ENCODE data around the gene ELAVL1. TPM values are rescaled to one million over a fixed set of nuclear protein-coding genes. Genes with fewer than 3 reads are reported as not detected.
A peak's percentile ranks its signal among the peaks of the same experiment; 100 is the strongest.

Gene ELAVL1
- total and polyA plus RNA-seq, 2 experiments from 2014 or later: 57.7 to 89.9 TPM

DNA sequence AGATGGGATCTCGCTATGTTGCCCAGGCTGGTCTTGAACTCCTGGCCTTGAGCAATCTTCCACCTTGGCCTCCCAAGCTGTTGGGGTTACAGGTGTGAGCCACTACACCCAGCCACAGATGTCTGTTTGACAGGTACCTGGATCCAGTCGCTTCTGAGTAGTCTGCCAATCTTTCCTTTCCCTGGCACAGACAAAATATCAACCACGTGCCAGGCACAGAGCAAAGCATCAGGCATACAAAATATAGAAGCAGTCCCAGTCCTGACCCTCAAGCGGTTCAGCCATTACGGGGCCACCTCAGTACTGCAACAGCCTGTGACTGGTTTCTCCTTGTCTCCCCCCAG lies 3.8 kb downstream of the ELAVL1 start:
- no peak for DNase-seq (ENCODE audit: low spot score)
- no peaks in the 10 kb centered on the region for H3K27me3 ChIP-seq
- peak overlapping the region; percentile 82 for H3K27ac ChIP-seq
- peak overlapping the region; percentile 93 for H3K4me2 ChIP-seq
- H3K9me2 ChIP-seq (replicated peaks; ENCODE audit: insufficient read depth): no peaks in the 10 kb centered on the region
- no peak overlapping the region for H2AFZ ChIP-seq
- H3K4me1 ChIP-seq (ENCODE audit: insufficient read depth): peaks cover 10% of the 10 kb centered on the region
- H3K36me3 ChIP-seq (replicated peaks; ENCODE audit: insufficient read depth, low read depth): no peaks in the 10 kb centered on the region
- TF ChIP-seq EZH2phosphoT487 (IDR thresholded peaks at IDR 0.05; ENCODE audit: low read depth, severe bottlenecking, unreplicated experiment) (no peak), EZH2 (IDR thresholded peaks at IDR 0.05; ENCODE audit: borderline replicate concordance) (no peak)
- TF ChIP-seq, protein P1, sequence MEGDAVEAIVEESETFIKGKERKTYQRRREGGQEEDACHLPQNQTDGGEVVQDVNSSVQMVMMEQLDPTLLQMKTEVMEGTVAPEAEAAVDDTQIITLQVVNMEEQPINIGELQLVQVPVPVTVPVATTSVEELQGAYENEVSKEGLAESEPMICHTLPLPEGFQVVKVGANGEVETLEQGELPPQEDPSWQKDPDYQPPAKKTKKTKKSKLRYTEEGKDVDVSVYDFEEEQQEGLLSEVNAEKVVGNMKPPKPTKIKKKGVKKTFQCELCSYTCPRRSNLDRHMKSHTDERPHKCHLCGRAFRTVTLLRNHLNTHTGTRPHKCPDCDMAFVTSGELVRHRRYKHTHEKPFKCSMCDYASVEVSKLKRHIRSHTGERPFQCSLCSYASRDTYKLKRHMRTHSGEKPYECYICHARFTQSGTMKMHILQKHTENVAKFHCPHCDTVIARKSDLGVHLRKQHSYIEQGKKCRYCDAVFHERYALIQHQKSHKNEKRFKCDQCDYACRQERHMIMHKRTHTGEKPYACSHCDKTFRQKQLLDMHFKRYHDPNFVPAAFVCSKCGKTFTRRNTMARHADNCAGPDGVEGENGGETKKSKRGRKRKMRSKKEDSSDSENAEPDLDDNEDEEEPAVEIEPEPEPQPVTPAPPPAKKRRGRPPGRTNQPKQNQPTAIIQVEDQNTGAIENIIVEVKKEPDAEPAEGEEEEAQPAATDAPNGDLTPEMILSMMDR (IDR thresholded peaks at IDR 0.05; ENCODE audit: poor library complexity): no peak
- peaks cover 81% of the 10 kb centered on the region for H4K20me1 ChIP-seq (ENCODE audit: insufficient read depth, poor library complexity, severe bottlenecking)
- H3K4me3 ChIP-seq: no peak overlapping the region
- no peaks in the 10 kb centered on the region for H3K9me3 ChIP-seq (ENCODE audit: low read depth)
- peaks cover 93% of the 10 kb centered on the region for H3K79me2 ChIP-seq
- 98% methylated on average over 5 of the region's 5 CpGs for WGBS (ENCODE audit: low lambda C conversion rate, missing lambda C conversion rate)

DNA sequence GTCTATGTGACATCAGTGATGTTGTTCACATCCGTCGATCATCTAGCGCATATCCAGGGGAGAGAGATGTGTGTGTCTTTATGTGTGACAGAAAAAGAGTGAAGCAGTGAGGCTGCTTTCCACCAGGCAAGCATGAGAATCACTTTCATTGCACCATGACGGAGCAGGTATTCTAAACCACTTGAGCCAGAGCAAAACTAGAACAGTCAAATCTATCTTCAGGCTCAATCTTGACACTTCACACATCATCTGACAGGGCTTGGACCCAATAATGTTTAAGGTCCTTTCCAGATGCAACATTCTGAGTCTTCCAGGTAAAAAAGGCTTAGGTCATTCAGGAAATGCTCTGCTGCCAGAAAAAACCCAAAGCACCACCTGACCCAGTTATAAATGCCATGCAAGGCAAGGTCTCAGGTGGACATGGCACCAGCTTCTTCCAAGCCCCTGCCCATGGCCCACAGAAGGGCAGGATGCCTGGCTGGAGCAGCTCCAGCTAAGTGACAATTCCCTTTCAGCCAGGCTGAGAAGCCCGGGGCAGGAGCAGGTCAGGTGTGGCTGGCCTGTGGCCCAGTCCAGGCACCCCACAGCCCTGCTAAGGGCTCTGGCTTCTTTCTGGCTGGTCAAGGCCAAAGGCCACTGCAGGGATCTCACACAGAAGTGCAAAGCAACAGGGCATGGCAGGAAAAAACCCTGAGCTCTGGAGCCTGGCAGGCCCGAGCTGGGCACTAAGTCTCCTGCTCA lies 5.0 kb downstream of the ELAVL1 start:
- Histone ChIP-seq H3K36me3 (replicated peaks; ENCODE audit: insufficient read depth, low read depth) (no peaks in the 10 kb centered on the region), H3K79me2 (peaks cover 96% of the 10 kb centered on the region), H3K4me1 (ENCODE audit: insufficient read depth) (peaks cover 10% of the 10 kb centered on the region), H3K4me2 (no peak overlapping the region), H3K9me2 (replicated peaks; ENCODE audit: insufficient read depth) (no peaks in the 10 kb centered on the region), H4K20me1 (ENCODE audit: insufficient read depth, poor library complexity, severe bottlenecking) (peaks cover 92% of the 10 kb centered on the region), H2AFZ (no peak overlapping the region), H3K27ac (no peak overlapping the region), H3K4me3 (no peak overlapping the region), H3K9me3 (ENCODE audit: low read depth) (no peaks in the 10 kb centered on the region), H3K27me3 (no peaks in the 10 kb centered on the region)
- TF ChIP-seq, protein P1 (IDR thresholded peaks at IDR 0.05; ENCODE audit: poor library complexity): no peak
- TF ChIP-seq EZH2phosphoT487 (IDR thresholded peaks at IDR 0.05; ENCODE audit: low read depth, severe bottlenecking, unreplicated experiment): no peak
- no peak for TF ChIP-seq EZH2 (IDR thresholded peaks at IDR 0.05; ENCODE audit: borderline replicate concordance)
- 91% methylated on average over 6 of the region's 6 CpGs for WGBS (ENCODE audit: low lambda C conversion rate, missing lambda C conversion rate)
- no peak for DNase-seq (ENCODE audit: low spot score)

DNA sequence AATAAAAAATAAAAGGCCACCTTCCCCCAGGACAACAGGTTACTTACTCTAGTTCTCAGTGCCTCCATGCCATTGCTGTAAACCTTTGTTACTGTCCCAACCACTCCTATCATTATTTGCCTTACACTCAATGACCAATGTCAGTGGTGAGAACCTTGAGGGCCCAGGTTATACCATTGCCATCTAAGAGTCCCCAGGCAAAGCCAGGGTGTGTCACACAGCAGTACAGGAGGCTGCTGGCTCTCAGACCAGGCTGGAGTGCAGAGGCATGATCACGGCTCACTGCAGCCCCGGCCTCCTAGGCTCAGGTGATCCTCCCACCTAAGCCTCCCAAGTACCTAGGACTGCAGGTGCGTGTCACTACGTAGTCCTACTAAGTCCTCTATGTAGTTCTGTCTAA lies 6.1 kb downstream of the ELAVL1 start:
- Histone ChIP-seq H3K9me2 (replicated peaks; ENCODE audit: insufficient read depth) (no peaks in the 10 kb centered on the region), H3K27me3 (no peaks in the 10 kb centered on the region), H3K27ac (no peak overlapping the region), H3K4me1 (ENCODE audit: insufficient read depth) (peaks cover 10% of the 10 kb centered on the region), H3K36me3 (replicated peaks; ENCODE audit: insufficient read depth, low read depth) (no peaks in the 10 kb centered on the region), H4K20me1 (ENCODE audit: insufficient read depth, poor library complexity, severe bottlenecking) (peaks cover 98% of the 10 kb centered on the region), H3K9me3 (ENCODE audit: low read depth) (no peaks in the 10 kb centered on the region), H3K79me2 (peaks cover 100% of the 10 kb centered on the region), H2AFZ (no peak overlapping the region), H3K4me3 (no peak overlapping the region), H3K4me2 (no peak overlapping the region)
- DNase-seq (ENCODE audit: low spot score): no peak
- no peak for TF ChIP-seq EZH2phosphoT487 (IDR thresholded peaks at IDR 0.05; ENCODE audit: low read depth, severe bottlenecking, unreplicated experiment)
- TF ChIP-seq EZH2 (IDR thresholded peaks at IDR 0.05; ENCODE audit: borderline replicate concordance): no peak
- TF ChIP-seq, protein P1 (IDR thresholded peaks at IDR 0.05; ENCODE audit: poor library complexity): no peak
- WGBS (ENCODE audit: low lambda C conversion rate, missing lambda C conversion rate): 96% methylated on average over 4 of the region's 4 CpGs

All from hepatocyte (in vitro differentiated cells).